ENCODE results near the gene SRPX2. TPM values are rescaled to one million over a fixed set of nuclear protein-coding genes. Genes with fewer than 3 reads are reported as not detected.

Gene SRPX2
- total and polyA plus RNA-seq, 9 of the 15 experiments (the other 6 are each of a cell fraction or from before 2014, with no cell fraction given), result 0.13 to 0.20 TPM; not detected in 7

- ChIA-PET POLR2A (no interaction called here), CTCF (ENCODE audit: low intra/inter-chr PET ratio) (no interaction called here)
- Histone ChIP-seq H4K20me1 (replicated peaks; ENCODE audit: control insufficient read depth, insufficient read depth, low read length) (no peaks in the 10 kb centered on the region), H3K36me3 (ENCODE audit: control insufficient read depth, insufficient read depth, low read length) (no peaks in the 10 kb centered on the region), H3K4me1 (replicated peaks in 1 of 2; ENCODE audit: control insufficient read depth in 2 of 2, insufficient read depth in 2 of 2, low read length in 2 of 2) (no peaks in the 10 kb centered on the region), H3K9me3 (replicated peaks; ENCODE audit: control insufficient read depth, insufficient read depth, low read depth, low read length) (no peaks in the 10 kb centered on the region), H3K9me1 (ENCODE audit: control insufficient read depth, insufficient read depth, low read length) (no peaks in the 10 kb centered on the region), H3K79me2 (ENCODE audit: control insufficient read depth, insufficient read depth, low read length) (no peaks in the 10 kb centered on the region), H3K27ac (ENCODE audit: extremely low read depth, low read depth, low read length) (no peak overlapping the region), H3K27me3 (ENCODE audit: control insufficient read depth in 2 of 2, insufficient read depth in 2 of 2, low read length in 2 of 2) (no peaks in the 10 kb centered on the region), H3K9ac (ENCODE audit: insufficient read depth in 1 of 2, low read depth in 2 of 2, low read length in 2 of 2) (no peak overlapping the region), H3K4me3 (no peak overlapping the region), H2AFZ (ENCODE audit: low read depth, low read length) (no peak overlapping the region), H3K4me2 (ENCODE audit: insufficient read depth, low read length) (no peak overlapping the region)
- FAIRE-seq, result no peak
- in situ Hi-C loops (cut with MboI) (no loop called here), intact Hi-C loops (cut with micrococcal nuclease) (no loop called here)
- no peak for DNase-seq (ENCODE audit: extremely low read depth in 1 of 4, low spot score in 3 of 4)
- ATAC-seq, result no peak
- BruUV-seq (replicated peaks), result no TSS peak
- 0% methylated on average over 1 of the region's 1 CpG for WGBS (ENCODE audit: insufficient coverage, low coverage, missing lambda C conversion rate)
- TF ChIP-seq ZKSCAN3 (CRISPR knock-in tag; IDR thresholded peaks at IDR 0.05) (no peak), AFF1 (IDR thresholded peaks at IDR 0.05; ENCODE audit: low read depth in 1 of 2, partially characterized antibody in 2 of 2) (no peak), CLOCK (CRISPR knock-in tag; IDR thresholded peaks at IDR 0.05; ENCODE audit: borderline replicate concordance) (no peak), IFI16 (CRISPR knock-in tag; IDR thresholded peaks at IDR 0.05) (no peak), ARID3B (CRISPR knock-in tag; IDR thresholded peaks at IDR 0.05; ENCODE audit: borderline replicate concordance) (no peak), RUNX1 (IDR thresholded peaks at IDR 0.05; ENCODE audit: low read depth) (no peak), RBBP5 (IDR thresholded peaks at IDR 0.05; ENCODE audit: borderline replicate concordance, insufficient read depth, low read length, poor library complexity, severe bottlenecking) (no peak), EP300 (IDR thresholded peaks at IDR 0.05; ENCODE audit: low read length) (no peak), GABPB1 (CRISPR knock-in tag; IDR thresholded peaks at IDR 0.05) (no peak), CREB3 (tag; conservative IDR thresholded peaks at IDR 0.05; ENCODE audit: low read depth) (no peak), HSF4 (CRISPR knock-in tag; IDR thresholded peaks at IDR 0.05; ENCODE audit: borderline replicate concordance) (no peak), THRAP3 (IDR thresholded peaks at IDR 0.05; ENCODE audit: borderline replicate concordance) (no peak), TRIM24 (IDR thresholded peaks at IDR 0.05) (no peak)
Observed at GRCh38 chrX:100650841-100651240, 6.8 kb downstream of the SRPX2 start.
